ENCODE data around the gene OR9A2. TPM values are rescaled to one million over a fixed set of nuclear protein-coding genes. Genes with fewer than 3 reads are reported as not detected.
"Not testable (repeated sequence)": the region's sequence is repeated elsewhere in the genome, so short reads cannot be mapped to it uniquely, and the experiment has no call there.

Gene OR9A2
- total RNA-seq, 1 experiment from 2014 or later = not detected

DNA sequence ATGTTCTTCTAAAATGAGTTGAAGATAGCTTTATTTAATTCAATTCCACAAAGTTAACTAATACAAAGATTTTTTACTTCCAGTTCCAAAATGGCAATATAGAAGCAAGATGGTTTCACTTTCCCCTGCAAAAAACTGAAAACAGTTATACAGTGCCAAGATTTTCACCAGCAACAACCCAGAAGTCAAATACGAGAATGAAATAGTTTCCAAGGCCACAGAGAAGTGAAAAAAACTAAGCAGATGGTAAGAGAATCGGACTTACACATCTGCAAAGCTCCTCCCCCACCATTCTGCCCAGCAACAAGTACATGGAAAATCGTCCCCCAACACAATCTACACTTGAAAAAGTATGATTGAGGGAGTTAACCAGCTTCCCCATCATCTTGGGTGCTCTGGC lies 34.5 kb downstream of the OR9A2 start:
- Histone ChIP-seq H3K27me3 (ENCODE audit: low read length) (no peaks in the 10 kb centered on the region), H3K27ac (ENCODE audit: low read length) (no peak overlapping the region), H2AFZ (ENCODE audit: low read length) (no peak overlapping the region), H3K9me3 (ENCODE audit: low read length) (no peaks in the 10 kb centered on the region), H3K4me2 (ENCODE audit: low read depth, low read length, poor library complexity, severe bottlenecking) (no peak overlapping the region), H4K20me1 (ENCODE audit: insufficient read depth, low read depth, low read length) (no peaks in the 10 kb centered on the region), H3K36me3 (ENCODE audit: insufficient read depth, low read length) (no peaks in the 10 kb centered on the region), H3K4me3 (ENCODE audit: low read length) (no peak overlapping the region), H3K79me2 (ENCODE audit: low read length) (no peaks in the 10 kb centered on the region), H3K9ac (ENCODE audit: low read length) (no peak overlapping the region), H3K4me1 (ENCODE audit: low read length) (no peaks in the 10 kb centered on the region), H3K9me2 (replicated peaks; ENCODE audit: insufficient read depth, low read length) (no peaks in the 10 kb centered on the region)
- DNase-seq = no peak

DNA sequence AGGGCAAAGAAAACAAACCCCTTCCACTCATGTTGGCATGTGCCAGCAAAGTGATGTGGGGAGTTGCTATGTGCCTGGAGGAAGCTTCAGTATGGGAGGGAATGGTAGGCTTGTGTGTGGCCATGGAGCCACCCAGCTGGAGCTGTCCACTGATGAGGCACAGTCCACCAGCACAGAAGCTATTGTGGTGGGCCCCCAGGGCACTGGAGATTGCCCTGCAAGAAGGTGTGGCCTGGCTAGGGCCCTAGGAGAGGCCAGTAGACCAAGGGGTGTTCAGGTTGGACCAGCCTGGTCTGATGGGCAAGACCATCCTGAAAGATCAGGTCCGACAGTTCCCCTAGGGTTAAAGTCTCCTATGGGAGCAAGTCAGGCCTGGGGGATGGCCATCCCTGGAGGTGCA lies 42.6 kb downstream of the OR9A2 start:
- Histone ChIP-seq H2AFZ (ENCODE audit: low read length) (no peak overlapping the region), H3K9ac (ENCODE audit: low read length) (no peak overlapping the region), H3K4me2 (ENCODE audit: low read depth, low read length, poor library complexity, severe bottlenecking) (no peak overlapping the region), H3K36me3 (ENCODE audit: insufficient read depth, low read length) (no peaks in the 10 kb centered on the region), H3K79me2 (ENCODE audit: low read length) (no peaks in the 10 kb centered on the region), H3K4me1 (ENCODE audit: low read length) (no peaks in the 10 kb centered on the region), H3K9me2 (replicated peaks; ENCODE audit: insufficient read depth, low read length) (no peaks in the 10 kb centered on the region), H3K4me3 (ENCODE audit: low read length) (no peak overlapping the region), H3K27ac (ENCODE audit: low read length) (no peak overlapping the region), H3K27me3 (ENCODE audit: low read length) (no peaks in the 10 kb centered on the region), H4K20me1 (ENCODE audit: insufficient read depth, low read depth, low read length) (no peaks in the 10 kb centered on the region), H3K9me3 (ENCODE audit: low read length) (no peaks in the 10 kb centered on the region)
- no peak for DNase-seq

DNA sequence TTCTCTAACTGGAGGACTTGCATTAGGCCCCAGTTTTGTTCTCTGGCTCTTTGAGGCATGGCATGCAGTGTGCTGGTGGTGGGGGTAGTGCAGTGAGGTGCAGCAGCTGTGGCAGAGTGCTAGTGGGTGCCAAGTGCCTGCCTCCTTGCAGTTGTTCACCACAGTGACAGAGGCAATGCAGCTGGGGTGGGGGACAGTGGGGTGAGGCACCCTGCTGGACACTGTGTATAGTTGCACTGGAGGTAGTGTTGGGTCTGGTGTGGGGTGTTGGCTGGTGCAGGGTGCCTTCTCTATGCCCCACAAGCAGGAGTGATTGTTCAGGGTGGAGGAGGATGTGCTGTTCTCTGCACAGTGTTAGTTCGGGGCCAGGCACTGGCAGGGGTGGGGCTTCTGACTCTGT lies 43.1 kb downstream of the OR9A2 start:
- Histone ChIP-seq H3K9ac (ENCODE audit: low read length) (no peak overlapping the region), H3K79me2 (ENCODE audit: low read length) (no peaks in the 10 kb centered on the region), H3K4me2 (ENCODE audit: low read depth, low read length, poor library complexity, severe bottlenecking) (no peak overlapping the region), H3K9me3 (ENCODE audit: low read length) (no peaks in the 10 kb centered on the region), H3K27me3 (ENCODE audit: low read length) (no peaks in the 10 kb centered on the region), H3K36me3 (ENCODE audit: insufficient read depth, low read length) (no peaks in the 10 kb centered on the region), H3K4me3 (ENCODE audit: low read length) (no peak overlapping the region), H2AFZ (ENCODE audit: low read length) (no peak overlapping the region), H4K20me1 (ENCODE audit: insufficient read depth, low read depth, low read length) (no peaks in the 10 kb centered on the region), H3K4me1 (ENCODE audit: low read length) (no peaks in the 10 kb centered on the region), H3K9me2 (replicated peaks; ENCODE audit: insufficient read depth, low read length) (no peaks in the 10 kb centered on the region), H3K27ac (ENCODE audit: low read length) (no peak overlapping the region)
- no peak for DNase-seq

DNA sequence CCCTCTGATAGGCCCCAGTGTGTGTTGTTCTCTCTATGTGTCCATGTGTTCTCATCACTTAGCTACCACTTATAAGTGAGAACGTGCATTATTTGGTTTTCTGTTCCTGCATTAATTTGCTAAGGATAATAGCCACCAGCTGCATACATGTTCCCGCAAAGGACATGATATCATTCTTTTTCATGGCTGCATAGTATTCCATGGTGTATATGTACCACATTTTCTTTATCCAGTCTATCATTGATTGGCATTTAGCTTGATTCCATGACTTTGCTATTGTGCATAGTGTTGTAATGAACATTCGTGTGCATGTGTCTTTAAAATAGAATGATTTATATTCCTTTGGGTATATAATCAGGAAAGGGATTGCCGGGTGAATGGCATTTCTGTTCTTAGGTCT lies 48.5 kb downstream of the OR9A2 start:
- H3K4me3 ChIP-seq (ENCODE audit: low read length); H3K9me2 ChIP-seq (replicated peaks; ENCODE audit: insufficient read depth, low read length): not testable (repeated sequence)

More for the DNA sequence above, 48.5 kb downstream of the OR9A2 start:
- H3K27ac ChIP-seq (ENCODE audit: low read length); H3K36me3 ChIP-seq (ENCODE audit: insufficient read depth, low read length); DNase-seq; H3K4me2 ChIP-seq (ENCODE audit: low read depth, low read length, poor library complexity, severe bottlenecking); H3K9me3 ChIP-seq (ENCODE audit: low read length); H3K4me1 ChIP-seq (ENCODE audit: low read length); H3K79me2 ChIP-seq (ENCODE audit: low read length); H2AFZ ChIP-seq (ENCODE audit: low read length); H4K20me1 ChIP-seq (ENCODE audit: insufficient read depth, low read depth, low read length); H3K9ac ChIP-seq (ENCODE audit: low read length); H3K27me3 ChIP-seq (ENCODE audit: low read length): not testable (repeated sequence)

Other genes starting within 250 kb of the OR9A2 start
- not detected in 2 replicates for gene EPHB6, start 172.1 kb downstream of the OR9A2 start, total RNA-seq (2014; rRNA removed; shearing (Covaris generic); ENCODE audit: low replicate concordance)
- 0.07 TPM in 1 of 2 replicates, not detected in the other for gene TRPV6, start 141.4 kb downstream of the OR9A2 start, total RNA-seq (2014; rRNA removed; shearing (Covaris generic); ENCODE audit: low replicate concordance)
- not detected in 2 replicates for gene TRPV5, start 93.4 kb downstream of the OR9A2 start, total RNA-seq (2014; rRNA removed; shearing (Covaris generic); ENCODE audit: low replicate concordance)
- gene LLCFC1, start 87.6 kb downstream of the OR9A2 start, total RNA-seq (2014; rRNA removed; shearing (Covaris generic); ENCODE audit: low replicate concordance) = not detected in 2 replicates
- 0.36 TPM in 1 of 2 replicates, not detected in the other for gene KEL, start 64.8 kb downstream of the OR9A2 start, total RNA-seq (2014; rRNA removed; shearing (Covaris generic); ENCODE audit: low replicate concordance)
- not detected in 2 replicates for gene OR6V1, start 25.2 kb upstream of the OR9A2 start, total RNA-seq (2014; rRNA removed; shearing (Covaris generic); ENCODE audit: low replicate concordance)
- gene PIP, start 104.9 kb upstream of the OR9A2 start, total RNA-seq (2014; rRNA removed; shearing (Covaris generic); ENCODE audit: low replicate concordance) = not detected in 2 replicates
- not detected in 2 replicates for gene TAS2R39, start 156.3 kb upstream of the OR9A2 start, total RNA-seq (2014; rRNA removed; shearing (Covaris generic); ENCODE audit: low replicate concordance)
- not detected in 2 replicates for gene TAS2R40, start 194.9 kb upstream of the OR9A2 start, total RNA-seq (2014; rRNA removed; shearing (Covaris generic); ENCODE audit: low replicate concordance)
- 156 and 174 TPM in 2 replicates for gene GSTK1, start 236.3 kb upstream of the OR9A2 start, total RNA-seq (2014; rRNA removed; shearing (Covaris generic); ENCODE audit: low replicate concordance)

Data from Karpas-422 (cell line).